Body of pancreas (tissue), 4 donors: ENCODE measurements around the gene GZF1.

Experiments
- POLR2A ChIP-seq, 3 donors: fragments of 450-650 bp; IDR thresholded peaks; one replicate each; pipeline ENCODE4 v1.6.1; 2016; ENCODE audit warnings: antibody characterized with exemption in 3 of 3, mild to moderate bottlenecking in 2 of 3
- TF ChIP-seq, protein P1 (sequence below), 7 experiments: fragments of 450-650 bp in 4 of 7; fragments of 200-600 bp in 3 of 7; sonication (generic) in 3 of 7; IDR thresholded peaks; one replicate each; pipeline ENCODE4 v1.5.1; 2016 to 2019; ENCODE audit warnings: antibody characterized with exemption in 7 of 7

DNA sequence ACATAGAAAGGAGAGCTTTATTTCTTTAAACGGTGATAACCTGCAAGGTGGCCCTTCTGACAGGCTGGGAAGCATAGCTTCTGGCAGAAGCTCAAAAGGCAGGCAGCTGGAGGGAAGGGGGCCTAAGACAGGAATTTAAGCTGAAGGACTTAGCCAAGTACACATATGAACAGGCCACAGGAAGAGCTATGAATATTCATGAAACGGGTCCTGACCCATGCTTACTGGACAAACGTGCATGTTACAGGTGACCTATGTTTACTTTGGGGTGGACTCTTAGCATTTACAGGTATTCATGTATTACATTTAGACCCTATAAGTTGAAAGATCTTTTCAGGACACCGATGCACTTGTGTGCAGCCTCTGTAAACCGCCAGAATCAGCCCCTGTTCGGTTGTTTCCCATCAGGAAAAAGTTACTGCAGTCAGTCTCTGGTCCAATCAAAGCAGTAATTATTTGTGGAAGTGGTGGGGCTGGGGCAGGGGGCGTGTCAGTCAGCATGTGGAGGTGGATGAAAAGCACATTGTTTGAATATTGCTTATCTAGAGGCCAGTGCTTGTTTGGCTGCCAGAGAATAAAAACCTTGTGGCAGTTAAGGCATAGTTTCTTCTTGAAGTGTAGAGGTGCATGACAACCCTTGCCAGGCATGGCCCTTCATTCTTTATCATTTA, 2.9 kb upstream of the GZF1 start:
- TF ChIP-seq, protein P1, sequence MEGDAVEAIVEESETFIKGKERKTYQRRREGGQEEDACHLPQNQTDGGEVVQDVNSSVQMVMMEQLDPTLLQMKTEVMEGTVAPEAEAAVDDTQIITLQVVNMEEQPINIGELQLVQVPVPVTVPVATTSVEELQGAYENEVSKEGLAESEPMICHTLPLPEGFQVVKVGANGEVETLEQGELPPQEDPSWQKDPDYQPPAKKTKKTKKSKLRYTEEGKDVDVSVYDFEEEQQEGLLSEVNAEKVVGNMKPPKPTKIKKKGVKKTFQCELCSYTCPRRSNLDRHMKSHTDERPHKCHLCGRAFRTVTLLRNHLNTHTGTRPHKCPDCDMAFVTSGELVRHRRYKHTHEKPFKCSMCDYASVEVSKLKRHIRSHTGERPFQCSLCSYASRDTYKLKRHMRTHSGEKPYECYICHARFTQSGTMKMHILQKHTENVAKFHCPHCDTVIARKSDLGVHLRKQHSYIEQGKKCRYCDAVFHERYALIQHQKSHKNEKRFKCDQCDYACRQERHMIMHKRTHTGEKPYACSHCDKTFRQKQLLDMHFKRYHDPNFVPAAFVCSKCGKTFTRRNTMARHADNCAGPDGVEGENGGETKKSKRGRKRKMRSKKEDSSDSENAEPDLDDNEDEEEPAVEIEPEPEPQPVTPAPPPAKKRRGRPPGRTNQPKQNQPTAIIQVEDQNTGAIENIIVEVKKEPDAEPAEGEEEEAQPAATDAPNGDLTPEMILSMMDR (IDR thresholded peaks at IDR 0.05): no peak
- TF ChIP-seq POLR2A (IDR thresholded peaks at IDR 0.05): peak in 1 of 3 donors; percentile 32
